Fibroblast of the aortic adventitia (primary cell): ENCODE data around the gene EED. TPM values are rescaled to one million over a fixed set of nuclear protein-coding genes. Genes with fewer than 3 reads are reported as not detected.

Source experiments
- DNase-seq: peaks from one replicate; pipeline ENCODE4 v3.0.0-alpha.2; 2010; ENCODE audit warnings: low read depth
- H3K4me3 ChIP-seq: 2 replicates; pipeline ENCODE4 v1.5.1; 2011; ENCODE audit warnings: low read depth, mild to moderate bottlenecking, control low read depth, low read length, moderate library complexity
- total RNA-seq: library from RNA; depleted of rRNA; stranded (reverse); fragments of >200 nt; gene quantifications from 2 replicates; pipeline ENCODE4 v1.2.3, GENCODE V29; 2012; ENCODE audit warnings: low replicate concordance
- TF ChIP-seq, protein P1 (sequence below): IDR thresholded peaks from 2 replicates; pipeline ENCODE4 v1.5.1; 2011; ENCODE audit warnings: mild to moderate bottlenecking, low read length, control low read depth, inconsistent platforms; ENCODE audit not compliant: insufficient read depth

The EED gene
- total RNA-seq, 1 donor, result 24.7 TPM

DNA sequence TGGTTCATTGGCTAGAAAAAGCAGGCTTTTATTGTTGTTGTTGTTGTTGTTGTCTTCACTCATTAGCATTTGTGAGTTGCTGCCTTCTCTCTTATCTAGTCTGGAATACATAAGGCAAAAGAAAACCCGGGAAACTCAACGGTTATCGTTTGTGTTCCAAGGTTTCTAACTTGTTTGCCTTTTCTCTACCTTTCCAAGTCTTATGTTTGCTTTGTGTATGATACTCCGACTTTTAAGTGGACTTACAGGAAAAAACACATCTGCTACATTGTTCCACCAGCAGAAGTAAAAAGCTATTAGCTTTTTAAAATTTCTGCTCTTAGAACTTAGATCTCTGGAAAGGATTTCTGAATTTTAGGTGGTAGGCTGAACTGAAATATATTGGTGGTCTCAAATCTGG is 30.4 kb downstream of the EED start:
- no peak overlapping the region for H3K4me3 ChIP-seq
- TF ChIP-seq, protein P1, sequence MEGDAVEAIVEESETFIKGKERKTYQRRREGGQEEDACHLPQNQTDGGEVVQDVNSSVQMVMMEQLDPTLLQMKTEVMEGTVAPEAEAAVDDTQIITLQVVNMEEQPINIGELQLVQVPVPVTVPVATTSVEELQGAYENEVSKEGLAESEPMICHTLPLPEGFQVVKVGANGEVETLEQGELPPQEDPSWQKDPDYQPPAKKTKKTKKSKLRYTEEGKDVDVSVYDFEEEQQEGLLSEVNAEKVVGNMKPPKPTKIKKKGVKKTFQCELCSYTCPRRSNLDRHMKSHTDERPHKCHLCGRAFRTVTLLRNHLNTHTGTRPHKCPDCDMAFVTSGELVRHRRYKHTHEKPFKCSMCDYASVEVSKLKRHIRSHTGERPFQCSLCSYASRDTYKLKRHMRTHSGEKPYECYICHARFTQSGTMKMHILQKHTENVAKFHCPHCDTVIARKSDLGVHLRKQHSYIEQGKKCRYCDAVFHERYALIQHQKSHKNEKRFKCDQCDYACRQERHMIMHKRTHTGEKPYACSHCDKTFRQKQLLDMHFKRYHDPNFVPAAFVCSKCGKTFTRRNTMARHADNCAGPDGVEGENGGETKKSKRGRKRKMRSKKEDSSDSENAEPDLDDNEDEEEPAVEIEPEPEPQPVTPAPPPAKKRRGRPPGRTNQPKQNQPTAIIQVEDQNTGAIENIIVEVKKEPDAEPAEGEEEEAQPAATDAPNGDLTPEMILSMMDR, result no peak
- DNase-seq, result no peak

DNA sequence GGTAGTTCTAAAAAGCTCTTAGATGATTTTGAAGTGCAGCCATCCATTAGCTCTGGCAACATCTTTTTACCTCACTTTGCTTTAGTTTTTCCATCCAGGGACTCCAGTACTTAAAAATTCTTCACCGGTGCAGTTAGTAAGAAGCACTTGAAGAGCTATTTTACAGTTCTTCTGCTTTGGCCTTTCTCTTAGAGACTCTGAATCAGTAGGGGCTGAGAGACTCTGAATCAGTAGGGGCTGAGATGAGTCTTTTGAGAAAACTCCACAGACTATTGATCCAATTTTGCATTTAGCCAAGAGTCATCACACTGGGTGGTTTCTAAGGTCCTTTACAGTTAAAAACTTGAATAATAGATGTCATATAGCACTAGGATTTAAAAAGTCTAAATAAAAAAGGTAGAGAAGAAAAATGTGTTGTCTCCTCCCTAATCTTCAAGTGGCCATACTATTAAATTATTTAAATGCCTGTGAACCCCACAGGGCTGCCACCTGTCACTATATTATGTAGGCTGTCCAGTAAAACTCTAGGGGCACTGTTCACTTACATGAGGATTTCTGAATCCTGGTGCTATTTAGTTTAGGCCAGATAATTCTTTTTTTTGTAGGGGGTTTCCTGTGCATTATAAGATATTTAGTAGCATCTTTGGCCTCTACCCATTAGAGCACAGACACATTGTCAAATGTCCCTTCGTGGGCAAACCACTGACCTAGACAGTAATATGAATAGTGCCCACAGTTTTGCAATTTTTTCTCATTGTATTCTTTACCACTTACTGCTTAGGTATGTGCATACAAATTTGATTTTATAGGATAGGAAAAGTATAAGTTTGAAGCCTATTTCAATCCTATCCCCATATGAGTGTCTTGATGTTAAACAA is 31.2 kb downstream of the EED start:
- no peak overlapping the region for H3K4me3 ChIP-seq
- no peak for DNase-seq
- TF ChIP-seq, protein P1, result no peak

DNA sequence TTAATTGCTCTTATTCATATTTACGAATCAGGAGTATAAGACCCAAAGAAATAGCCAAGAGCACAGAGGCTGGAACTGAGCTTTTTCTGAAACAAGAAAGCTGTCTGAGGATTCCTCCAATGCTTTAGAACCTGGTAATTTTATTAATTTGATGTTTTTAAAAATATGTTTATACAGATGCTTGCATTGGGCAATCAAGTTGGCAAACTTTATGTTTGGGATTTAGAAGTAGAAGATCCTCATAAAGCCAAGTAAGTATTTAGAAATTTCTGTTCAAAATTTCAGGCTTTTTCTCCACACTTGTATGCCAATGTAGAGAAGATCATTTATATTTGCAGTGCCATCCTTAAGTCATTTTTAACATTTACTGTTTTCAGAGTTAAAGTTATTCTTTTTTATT is 33.2 kb downstream of the EED start:
- no peak for DNase-seq
- TF ChIP-seq, protein P1, result no peak

DNA sequence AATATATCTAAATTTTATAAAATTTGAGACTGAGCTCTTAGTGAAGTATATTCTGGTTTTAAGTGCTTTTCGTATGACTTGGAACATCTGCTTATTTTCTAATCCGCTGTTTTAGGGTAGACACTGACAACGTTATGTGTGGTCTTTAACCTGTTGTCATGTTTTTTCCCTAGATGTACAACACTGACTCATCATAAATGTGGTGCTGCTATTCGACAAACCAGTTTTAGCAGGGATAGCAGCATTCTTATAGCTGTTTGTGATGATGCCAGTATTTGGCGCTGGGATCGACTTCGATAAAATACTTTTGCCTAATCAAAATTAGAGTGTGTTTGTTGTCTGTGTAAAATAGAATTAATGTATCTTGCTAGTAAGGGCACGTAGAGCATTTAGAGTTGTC is 33.7 kb downstream of the EED start:
- no peak overlapping the region for H3K4me3 ChIP-seq
- TF ChIP-seq, protein P1, result no peak
- no peak for DNase-seq

More for the DNA sequence above, 33.2 kb downstream of the EED start:
- H3K4me3 ChIP-seq, result no peak overlapping the region

DNA sequence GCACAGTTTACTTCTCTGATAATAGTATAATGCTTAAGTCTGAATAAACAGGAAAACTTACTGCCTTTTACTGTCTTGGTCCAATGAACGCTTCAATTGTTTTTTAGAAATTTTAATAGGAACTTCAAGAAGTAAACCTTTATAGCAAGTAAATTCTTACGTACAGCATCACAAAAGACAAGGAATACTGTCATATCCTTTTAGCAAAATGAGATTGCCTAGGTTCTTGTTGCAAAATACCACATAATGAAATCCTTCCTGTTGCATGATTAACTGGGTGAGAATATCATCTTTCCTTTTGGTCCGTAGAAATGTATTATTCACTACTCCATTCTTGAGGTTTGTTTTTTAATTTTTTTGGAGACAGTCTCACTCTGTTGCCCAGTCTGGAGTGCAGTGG is 35.2 kb downstream of the EED start:
- no peak overlapping the region for H3K4me3 ChIP-seq
- TF ChIP-seq, protein P1, result no peak
- no peak for DNase-seq

DNA sequence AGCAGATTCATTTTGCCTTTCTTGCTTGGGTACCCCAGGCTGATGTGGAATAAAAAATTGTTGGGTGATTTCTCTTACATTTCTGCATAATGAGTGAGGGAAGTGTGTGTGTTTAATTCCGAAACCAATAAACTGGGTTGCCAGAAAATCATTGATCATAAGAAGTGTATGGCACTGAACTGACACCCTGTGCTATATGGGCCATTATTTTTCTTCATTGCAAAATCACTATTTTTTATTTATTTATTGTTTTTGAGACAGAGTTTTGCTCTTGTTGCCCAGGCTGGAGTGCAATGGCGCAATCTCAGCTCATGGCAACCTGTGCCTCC is 42.9 kb downstream of the EED start:
- DNase-seq, result no peak
- TF ChIP-seq, protein P1, result no peak
- no peak overlapping the region for H3K4me3 ChIP-seq
